Tibial nerve (tissue), 4 donors: ENCODE measurements around the gene PDYN. TPM values are rescaled to one million over a fixed set of nuclear protein-coding genes. Genes with fewer than 3 reads are reported as not detected.

Experiments used
- DNase-seq, 2 donors: peaks; one replicate each; pipeline ENCODE4 v3.0.0-alpha.2; 2019; ENCODE audit warnings: low spot score in 2 of 2
- H3K27ac ChIP-seq, 4 donors: fragments of 200-600 bp; sonication (generic) in 3 of 4; one replicate each; pipeline ENCODE4 v1.5.1; 2017 to 2019; ENCODE audit warnings: mild to moderate bottlenecking in 1 of 4
- H3K27me3 ChIP-seq, 2 donors: fragments of 200-600 bp; sonication (generic) in 1 of 2; one replicate each; pipeline versions ENCODE4 v1.5.1 to v1.6.0; 2017 to 2019
- H3K36me3 ChIP-seq, 3 donors: fragments of 200-600 bp; sonication (generic); one replicate each; pipeline ENCODE4 v1.5.1; 2018 to 2019
- H3K4me1 ChIP-seq, 4 donors: fragments of 200-600 bp; sonication (generic) in 3 of 4; one replicate each; pipeline ENCODE4 v1.5.1; 2017 to 2019
- H3K4me3 ChIP-seq, 4 donors: fragments of 200-600 bp; sonication (generic) in 3 of 4; one replicate each; pipeline ENCODE4 v1.5.1; 2017 to 2019; ENCODE audit warnings: mild to moderate bottlenecking in 1 of 4, moderate library complexity in 1 of 4
- H3K9me3 ChIP-seq, 4 donors: fragments of 200-600 bp; sonication (generic) in 3 of 4; one replicate each; pipeline ENCODE4 v1.5.1; 2017 to 2019
- CTCF ChIP-seq, 5 experiments: fragments of 200-600 bp in 3 of 5; fragments of 450-650 bp in 2 of 5; sonication (generic) in 3 of 5; IDR thresholded peaks; one replicate each; pipeline ENCODE4 v1.5.1; 2016 to 2019; ENCODE audit warnings: antibody characterized with exemption in 5 of 5, mild to moderate bottlenecking in 3 of 5, moderate library complexity in 2 of 5
- EP300 ChIP-seq, 2 donors: sonication (generic); formaldehyde crosslinking; IDR thresholded peaks; one replicate each; pipeline ENCODE4 v1.6.1; 2017; ENCODE audit warnings: antibody characterized with exemption in 2 of 2, mild to moderate bottlenecking in 1 of 2
- POLR2A ChIP-seq, 2 donors: fragments of 450-650 bp; IDR thresholded peaks; one replicate each; pipeline ENCODE4 v1.6.1; 2017; ENCODE audit warnings: antibody characterized with exemption in 2 of 2, mild to moderate bottlenecking in 2 of 2, moderate library complexity in 2 of 2
- WGBS, 2 donors: methylation state at CpG; one replicate each; pipeline ENCODE4 v1.1.5; 2018; 5-methylcytosine and 5-hydroxymethylcytosine counted together
- total RNA-seq, 4 donors: library from RNA; depleted of rRNA; stranded (reverse); fragments of >200 nt; gene quantifications; one replicate each; pipeline ENCODE4 v1.1.0, GENCODE V29; 2016

The PDYN gene
- total RNA-seq, 4 donors from 2014 or later, result not detected

- Histone ChIP-seq H3K4me3 (no peak overlapping the region), H3K36me3 (no peaks in the 10 kb centered on the region), H3K9me3 (no peaks in the 10 kb centered on the region), H3K4me1 (peaks cover 0 to 17% (median 8%) of the 10 kb centered on the region in 4 donors), H3K27ac (no peak overlapping the region), H3K27me3 (peaks cover 0 to 4% of the 10 kb centered on the region in 2 donors)
- no peak for TF ChIP-seq EP300 (IDR thresholded peaks at IDR 0.05)
- no peak for TF ChIP-seq POLR2A (IDR thresholded peaks at IDR 0.05)
- TF ChIP-seq CTCF (IDR thresholded peaks at IDR 0.05), result no peak
- no peak for DNase-seq
- WGBS, 2 donors, result 93 to 94% methylated on average over 5 of the region's 5 CpGs
Observed at GRCh38 chr20:1953621-1954020, 40.2 kb downstream of the PDYN start.

DNA sequence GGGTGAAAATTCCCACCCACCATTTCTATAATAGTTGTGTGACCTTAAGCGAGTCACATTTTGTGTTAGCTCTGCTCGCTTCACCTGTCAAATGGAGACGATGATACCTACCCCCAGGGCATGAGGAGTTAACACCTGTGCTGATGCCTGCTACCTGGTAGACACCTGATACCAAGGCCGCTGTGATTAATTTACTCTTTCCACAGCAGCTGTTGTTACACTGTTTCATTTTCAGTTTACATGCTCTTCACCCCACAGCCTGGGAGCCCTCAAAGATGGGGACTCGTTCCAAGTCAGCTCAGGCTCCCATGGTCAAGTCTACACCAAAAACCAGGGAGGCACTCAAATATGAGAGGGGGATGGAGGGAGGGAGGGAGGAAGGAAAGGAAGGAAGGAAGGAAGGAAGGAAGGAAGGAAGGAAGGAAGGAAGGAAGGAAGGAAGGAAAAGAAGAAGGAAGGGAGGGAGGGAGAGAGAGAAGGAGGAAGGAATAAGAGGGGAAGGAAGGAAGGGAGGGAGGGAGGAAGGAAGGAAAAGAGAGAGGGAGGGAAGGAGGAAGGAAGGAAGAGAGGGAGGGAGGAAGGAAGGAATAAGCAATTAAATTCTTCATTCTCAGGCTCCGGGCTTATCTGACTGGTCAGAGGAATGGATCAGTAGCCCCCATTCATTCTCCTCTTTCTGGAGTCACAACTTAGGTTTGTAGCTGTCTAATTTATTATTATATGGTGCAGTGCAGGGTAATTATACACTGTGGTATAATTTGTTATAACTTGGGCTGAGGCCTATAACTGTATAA lies 40.9 kb downstream of the PDYN start:
- no peak for DNase-seq
- TF ChIP-seq POLR2A (IDR thresholded peaks at IDR 0.05) (no peak), CTCF (IDR thresholded peaks at IDR 0.05) (no peak), EP300 (IDR thresholded peaks at IDR 0.05) (no peak)

GRCh38 chr20:1951436-1952115 lies 42.3 kb downstream of the PDYN start:
- Histone ChIP-seq H3K27me3 (peaks cover 0 to 2% of the 10 kb centered on the region in 2 donors), H3K27ac (no peak overlapping the region), H3K4me3 (no peak overlapping the region), H3K4me1 (peaks cover 0 to 36% (median 20%) of the 10 kb centered on the region in 4 donors), H3K36me3 (no peaks in the 10 kb centered on the region), H3K9me3 (no peaks in the 10 kb centered on the region)
- DNase-seq, result no peak
- WGBS, 2 donors, result 77 to 83% methylated on average over 11 of the region's 11 CpGs
- no peak for TF ChIP-seq EP300 (IDR thresholded peaks at IDR 0.05)
- no peak for TF ChIP-seq POLR2A (IDR thresholded peaks at IDR 0.05)
- no peak for TF ChIP-seq CTCF (IDR thresholded peaks at IDR 0.05)

More for the DNA sequence above, 40.9 kb downstream of the PDYN start:
- Histone ChIP-seq H3K36me3 (no peaks in the 10 kb centered on the region), H3K9me3 (no peaks in the 10 kb centered on the region), H3K4me1 (peaks cover 0 to 22% (median 11%) of the 10 kb centered on the region in 4 donors), H3K27me3 (peaks cover 0 to 4% of the 10 kb centered on the region in 2 donors), H3K4me3 (no peak overlapping the region), H3K27ac (no peak overlapping the region)
- 79 to 82% methylated on average over 6 of the region's 6 CpGs for WGBS, 2 donors

- no peak for DNase-seq
- WGBS, 2 donors, result 79 to 88% methylated on average over 7 of the region's 7 CpGs
- Histone ChIP-seq H3K9me3 (no peaks in the 10 kb centered on the region), H3K4me1 (peaks cover 0 to 43% (median 20%) of the 10 kb centered on the region in 4 donors), H3K27me3 (no peaks in the 10 kb centered on the region), H3K36me3 (no peaks in the 10 kb centered on the region), H3K27ac (no peak overlapping the region), H3K4me3 (no peak overlapping the region)
- TF ChIP-seq EP300 (IDR thresholded peaks at IDR 0.05), result no peak
- no peak for TF ChIP-seq CTCF (IDR thresholded peaks at IDR 0.05)
- no peak for TF ChIP-seq POLR2A (IDR thresholded peaks at IDR 0.05)
Observed at GRCh38 chr20:1950836-1951235, 43.0 kb downstream of the PDYN start.
